NB4 (cell line): ENCODE data around the gene DSN1.

Source experiments
- DNase-seq: peaks from one replicate; pipeline ENCODE4 v3.0.0; 2010; ENCODE audit warnings: low read depth
- H3K4me3 ChIP-seq: one replicate; pipeline ENCODE4 v1.5.1; 2011; ENCODE audit warnings: mild to moderate bottlenecking, low read depth, low read length, moderate library complexity
- CTCF ChIP-seq: IDR thresholded peaks from one replicate; pipeline ENCODE4 v1.5.1; 2012; ENCODE audit warnings: low read depth, low read length
- MAX ChIP-seq: IDR thresholded peaks from 2 replicates; pipeline ENCODE4 v1.6.1; 2011; ENCODE audit warnings: low read depth, low read length
- MYC ChIP-seq: IDR thresholded peaks from 2 replicates; pipeline ENCODE4 v1.6.1; 2011; ENCODE audit warnings: low read depth, low read length
- POLR2A ChIP-seq: IDR thresholded peaks from 2 replicates; pipeline ENCODE4 v1.6.1; 2011; ENCODE audit warnings: mild to moderate bottlenecking; ENCODE audit not compliant: insufficient read length; ENCODE audit errors: extremely low read depth

The DSN1 gene

DNA sequence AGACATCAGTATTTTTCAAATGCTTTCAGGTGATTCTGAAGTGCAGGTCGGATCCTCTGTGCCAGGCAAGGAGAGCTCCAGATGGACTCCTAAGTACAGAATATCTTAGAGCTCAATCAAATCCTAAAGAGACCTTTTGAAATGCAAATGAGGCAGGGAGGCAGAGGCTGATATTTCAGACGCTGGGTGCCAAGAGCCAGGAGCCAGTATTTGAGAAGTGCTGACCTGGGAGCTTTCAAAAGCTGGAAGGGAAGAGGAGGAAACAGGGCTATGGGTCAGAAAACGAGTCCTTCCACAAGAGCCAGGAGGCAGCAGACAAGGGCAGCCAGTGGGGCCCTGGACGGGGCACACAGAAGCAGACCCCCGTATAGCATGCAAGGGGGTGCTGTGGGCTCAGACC, 46.1 kb upstream of the DSN1 start:
- no peak overlapping the region for H3K4me3 ChIP-seq
- TF ChIP-seq MYC (no peak), CTCF (no peak), POLR2A (no peak), MAX (no peak)
- DNase-seq, result no peak

DNA sequence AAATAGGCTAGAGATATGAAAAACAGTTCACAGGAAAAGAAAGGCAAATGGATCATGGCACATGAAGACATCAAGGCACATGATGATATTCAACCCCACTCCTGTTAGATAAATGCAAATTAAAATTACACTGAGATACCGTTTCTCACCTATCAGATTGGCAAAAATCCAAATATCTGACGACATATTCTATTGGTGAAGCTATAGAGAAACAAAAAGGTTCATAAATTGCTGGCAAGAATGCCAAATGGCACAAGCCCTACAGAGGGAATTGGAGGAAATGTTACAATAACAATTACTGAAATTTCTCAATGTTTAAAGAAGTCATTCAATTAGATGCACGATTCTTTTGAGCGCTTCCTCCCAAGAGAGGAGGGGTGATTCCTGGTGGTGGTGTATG, 45.3 kb upstream of the DSN1 start:
- DNase-seq, result no peak
- no peak overlapping the region for H3K4me3 ChIP-seq
- TF ChIP-seq MAX, result no peak
- no peak for TF ChIP-seq POLR2A
- no peak for TF ChIP-seq MYC
- no peak for TF ChIP-seq CTCF

- H3K4me3 ChIP-seq, result no peak overlapping the region
- no peak for TF ChIP-seq MAX
- no peak for TF ChIP-seq POLR2A
- TF ChIP-seq MYC, result no peak
- TF ChIP-seq CTCF, result no peak
These were observed 44.6 kb upstream of the DSN1 start for GRCh38 chr20:36818185-36818584.

GRCh38 chr20:36817496-36817895, 43.9 kb upstream of the DSN1 start:
- H3K4me3 ChIP-seq, result no peak overlapping the region
- no peak for DNase-seq
- no peak for TF ChIP-seq MAX
- no peak for TF ChIP-seq CTCF
- TF ChIP-seq MYC, result no peak
- TF ChIP-seq POLR2A, result no peak

More at GRCh38 chr20:36818185-36818584, 44.6 kb upstream of the DSN1 start:
- DNase-seq, result no peak

DNA sequence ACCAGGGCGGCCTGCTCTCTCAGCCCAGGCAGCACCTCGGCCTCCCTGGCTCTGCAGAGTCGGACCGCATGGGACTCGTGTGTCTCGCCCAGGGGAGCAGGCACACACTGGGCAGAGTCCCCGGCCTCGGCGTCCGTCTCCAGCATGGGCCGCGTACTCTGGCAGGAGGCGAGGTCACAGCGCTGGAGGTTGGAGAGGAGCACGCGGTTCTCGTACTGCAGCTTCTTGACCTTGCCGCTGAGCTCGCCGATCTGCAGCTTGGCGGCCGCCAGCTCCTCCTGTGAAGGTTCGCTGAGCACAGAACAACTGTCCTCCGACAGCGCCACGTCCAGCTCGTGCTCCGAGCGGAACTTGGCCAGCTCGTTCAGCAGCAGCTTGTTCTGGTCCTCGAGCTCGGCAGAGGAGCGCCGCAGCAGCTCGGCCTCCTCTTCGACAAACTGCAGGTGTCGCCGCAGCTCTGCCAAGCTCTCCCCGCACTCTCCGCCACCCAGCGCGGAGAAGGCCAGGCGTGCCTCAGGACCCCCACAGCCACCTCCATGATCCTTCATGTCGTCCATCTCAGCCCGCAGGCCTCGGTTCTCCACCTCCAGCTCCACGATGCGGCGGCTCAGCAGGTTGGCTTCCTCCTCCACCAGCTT, 42.0 kb upstream of the DSN1 start:
- DNase-seq, result no peak
- TF ChIP-seq CTCF (no peak), POLR2A (no peak), MYC (no peak), MAX (no peak)
- no peak overlapping the region for H3K4me3 ChIP-seq
